H1 (cell line): Measurements from ENCODE around the gene ADAM19. TPM values are rescaled to one million over a fixed set of nuclear protein-coding genes. Genes with fewer than 3 reads are reported as not detected.

Source experiments
- GABPA ChIP-seq: IDR thresholded peaks from 2 replicates; pipeline ENCODE4 v1.6.1; 2011; ENCODE audit warnings: mild to moderate bottlenecking, low read length, moderate library complexity, borderline replicate concordance; ENCODE audit not compliant: insufficient read depth
- POU5F1 ChIP-seq: IDR thresholded peaks from 2 replicates; pipeline ENCODE4 v1.6.1; 2011; ENCODE audit warnings: low read depth, mild to moderate bottlenecking, low read length, moderate library complexity
- polyA plus RNA-seq, 7 experiments: library from polyadenylated mRNA; depleted of rRNA in 3 of 7; stranded (reverse) in 5 of 7; unstranded in 2 of 7; fragments of >200 nt in 5 of 7; fragments of 200-250 nt in 2 of 7; gene quantifications; 1 replicate in 5 of 7; 2 replicates in 1 of 7; 4 replicates in 1 of 7; pipeline versions ENCODE4 v1.2.1 to v1.2.3, GENCODE V29; 2011 to 2013; ENCODE audit warnings: missing spikeins in 2 of 7, mixed read lengths in 2 of 7
- total RNA-seq: library from RNA; stranded (reverse); fragmentation: NEBNext Ultra II Directional; extraction: Animal tissue kit (Norgen Biotek cat#: 25700); gene quantifications from 2 replicates; pipeline ENCODE4 v1.2.1, GENCODE V29; 2021

Gene ADAM19
- total and polyA plus RNA-seq, 2 of the 8 experiments (the other 6 are each of a cell fraction or from before 2014, with no cell fraction given), result 6.5 to 22.7 TPM

DNA sequence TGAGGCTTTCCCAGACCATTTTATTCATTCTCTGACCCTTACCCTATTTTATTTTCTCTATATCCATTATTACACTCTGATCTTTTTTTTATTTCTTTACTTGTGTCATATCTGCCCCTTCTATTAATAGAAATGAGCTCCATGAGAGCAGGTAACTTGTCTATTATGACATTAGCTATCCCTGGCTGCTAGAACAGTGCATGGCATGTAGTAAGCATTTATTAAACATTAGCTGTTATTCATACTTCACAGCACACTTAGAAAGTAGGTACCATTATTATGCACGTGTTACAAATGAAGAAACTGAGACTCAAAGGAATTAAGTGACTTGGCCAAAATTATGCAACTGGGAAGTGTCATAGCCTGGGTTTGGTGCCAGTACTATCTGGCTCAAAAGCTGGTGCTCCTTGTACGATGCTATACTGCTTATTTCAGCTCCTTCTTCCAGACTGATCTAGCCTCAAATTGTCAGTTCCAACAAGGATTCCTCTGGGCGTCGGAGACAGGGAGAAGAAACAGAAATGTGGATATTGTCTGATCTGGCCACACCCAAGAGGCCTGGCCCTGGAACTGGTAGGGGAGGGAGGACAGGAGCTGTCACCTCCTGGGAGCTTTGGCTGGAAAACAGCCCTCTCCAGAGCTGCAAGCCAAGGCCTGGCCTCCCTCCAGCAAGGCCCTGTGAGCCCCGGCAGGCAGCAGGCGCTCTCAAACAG, 126.4 kb downstream of the ADAM19 start (continued):
- TF ChIP-seq POU5F1, result no peak
- no peak for TF ChIP-seq GABPA
